H1 (cell line): ENCODE data around the gene SPATA4. TPM values are rescaled to one million over a fixed set of nuclear protein-coding genes. Genes with fewer than 3 reads are reported as not detected.

ENCODE experiments used
- CTCF ChIA-PET: fragments of 300-600 bp; sonication (Branson Sonifier 250); formaldehyde crosslinking; loops from one replicate; lab custom pipeline; 2021; ENCODE audit not compliant: partially characterized antibody; lab: Charles Lee
- POLR2A ChIA-PET: fragments of 300-600 bp; sonication (Branson Sonifier 250); formaldehyde crosslinking; loops from one replicate; lab custom pipeline; 2021; ENCODE audit warnings: inconsistent platforms; ENCODE audit not compliant: partially characterized antibody; lab: Charles Lee
- DNase-seq, 2 experiments: peaks; one replicate each; pipeline versions ENCODE4 v3.0.0 to v3.0.0-alpha.2; 2010 to 2022; ENCODE audit warnings: low spot score in 2 of 2, low read depth in 1 of 2, mixed read lengths in 1 of 2
- FAIRE-seq: peaks from 2 replicates; lab custom pipeline; 2011; peaks lifted over from hg19 to GRCh38; lab: Jason Lieb, UNC
- H2AFZ ChIP-seq: 2 replicates; pipeline ENCODE4 v1.8.1; 2012; ENCODE audit warnings: low read length, inconsistent platforms
- H2AK5ac ChIP-seq: 2 replicates; pipeline ENCODE4 v1.6.1; 2013; ENCODE audit warnings: low read depth, low read length
- H2BK120ac ChIP-seq: replicated peaks from 2 replicates; pipeline ENCODE3; 2013; ENCODE audit warnings: low read depth, low read length, inconsistent platforms
- H2BK12ac ChIP-seq: 2 replicates; pipeline ENCODE4 v1.6.1; 2013; ENCODE audit warnings: low read depth, low read length
- H2BK15ac ChIP-seq: 2 replicates; pipeline ENCODE4 v1.6.1; 2013; ENCODE audit warnings: low read length
- H2BK20ac ChIP-seq: 2 replicates; pipeline ENCODE4 v1.6.1; 2013; ENCODE audit warnings: low read length
- H2BK5ac ChIP-seq: 2 replicates; pipeline ENCODE4 v1.6.1; 2013; ENCODE audit warnings: low read depth, low read length
- H3K14ac ChIP-seq: 2 replicates; pipeline ENCODE4 v1.6.1; 2013; ENCODE audit warnings: inconsistent platforms; ENCODE audit not compliant: insufficient read length
- H3K18ac ChIP-seq: 2 replicates; pipeline ENCODE4 v1.6.1; 2013; ENCODE audit warnings: low read length; ENCODE audit errors: extremely low read depth
- H3K23ac ChIP-seq: 2 replicates; pipeline ENCODE4 v1.6.1; 2013; ENCODE audit warnings: inconsistent platforms; ENCODE audit not compliant: insufficient read length
- H3K23me2 ChIP-seq: 2 replicates; pipeline ENCODE4 v1.6.1; 2013; ENCODE audit warnings: low read depth, low read length
- H3K27ac ChIP-seq: 2 replicates; pipeline ENCODE4 v1.6.1; 2011; ENCODE audit warnings: low read depth, low read length, inconsistent platforms
- H3K27me3 ChIP-seq, 4 experiments: replicated peaks in 1 of 4; 1 replicate in 1 of 4; 2 replicates in 3 of 4; pipeline versions ENCODE4 v1.6.1 to v1.8.1; 2011 to 2013; ENCODE audit warnings: low read length in 3 of 4, mild to moderate bottlenecking in 3 of 4, inconsistent platforms in 2 of 4, mixed read lengths in 2 of 4, moderate library complexity in 1 of 4; ENCODE audit not compliant: control insufficient read depth in 3 of 4, insufficient read depth in 3 of 4; ENCODE audit errors: extremely low read depth in 1 of 4
- H3K36me3 ChIP-seq, 4 experiments: 2 replicates each; pipeline versions ENCODE4 v1.6.1 to v1.8.1; 2011 to 2013; ENCODE audit warnings: mild to moderate bottlenecking in 4 of 4, low read length in 3 of 4, moderate library complexity in 2 of 4, control low read depth in 1 of 4, inconsistent platforms in 1 of 4; ENCODE audit not compliant: insufficient read depth in 4 of 4, control insufficient read depth in 2 of 4
- H3K4ac ChIP-seq: replicated peaks from 2 replicates; pipeline ENCODE3; 2013; ENCODE audit warnings: low read length, low read depth, mixed read lengths, inconsistent platforms; ENCODE audit not compliant: insufficient read length
- H3K4me1 ChIP-seq, 4 experiments: replicated peaks in 1 of 4; 1 replicate in 1 of 4; 2 replicates in 3 of 4; pipeline versions ENCODE4 v1.6.1 to v1.8.1; 2011 to 2013; ENCODE audit warnings: low read length in 3 of 4, inconsistent platforms in 2 of 4, mixed read lengths in 1 of 4; ENCODE audit not compliant: insufficient read depth in 4 of 4, control insufficient read depth in 3 of 4
- H3K4me2 ChIP-seq, 2 experiments: 2 replicates each; pipeline versions ENCODE4 v1.6.1 to v1.8.1; 2011 to 2013; ENCODE audit warnings: low read depth in 2 of 2, low read length in 2 of 2, control low read depth in 1 of 2, inconsistent platforms in 1 of 2, mild to moderate bottlenecking in 1 of 2; ENCODE audit not compliant: insufficient read depth in 1 of 2
- H3K4me3 ChIP-seq, 4 experiments: fragments of 200-600, 300-600 bp in 1 of 4; sonication (generic), shearing (Covaris generic), sonication (Bioruptor Twin) in 1 of 4; 2 replicates each; pipeline versions ENCODE4 v1.5.1 to v1.8.1; 2011 to 2016; ENCODE audit warnings: low read length in 4 of 4, low read depth in 3 of 4, control low read depth in 2 of 4, inconsistent platforms in 2 of 4, mild to moderate bottlenecking in 2 of 4, mixed read lengths in 1 of 4, moderate library complexity in 1 of 4; ENCODE audit not compliant: insufficient read depth in 2 of 4; ENCODE audit errors: extremely low read depth in 1 of 4
- H3K56ac ChIP-seq: replicated peaks from 2 replicates; pipeline ENCODE3; 2013; ENCODE audit warnings: low read depth, mild to moderate bottlenecking, mixed read lengths, low read length, inconsistent platforms; ENCODE audit not compliant: insufficient read length
- H3K79me1 ChIP-seq: 2 replicates; pipeline ENCODE4 v1.6.1; 2013; ENCODE audit warnings: low read depth, low read length, control low read depth
- H3K79me2 ChIP-seq, 2 experiments: 2 replicates each; pipeline versions ENCODE4 v1.6.1 to v1.8.1; 2012 to 2013; ENCODE audit warnings: low read length in 2 of 2, mild to moderate bottlenecking in 2 of 2, inconsistent platforms in 1 of 2; ENCODE audit not compliant: insufficient read depth in 2 of 2, control insufficient read depth in 1 of 2
- H3K9ac ChIP-seq, 4 experiments: replicated peaks in 1 of 4; 1 replicate in 1 of 4; 2 replicates in 3 of 4; pipeline versions ENCODE4 v1.6.1 to v1.8.1; 2011 to 2013; ENCODE audit warnings: low read depth in 3 of 4, low read length in 3 of 4, control low read depth in 2 of 4, mild to moderate bottlenecking in 2 of 4, moderate library complexity in 2 of 4, inconsistent platforms in 1 of 4; ENCODE audit errors: extremely low read depth in 1 of 4
- H3K9me3 ChIP-seq, 2 experiments: 2 replicates each; pipeline versions ENCODE4 v1.6.1 to v1.8.1; 2012 to 2013; ENCODE audit warnings: mild to moderate bottlenecking in 2 of 2, moderate library complexity in 2 of 2, control low read depth in 1 of 2, inconsistent platforms in 1 of 2, low read depth in 1 of 2, low read length in 1 of 2, mixed read lengths in 1 of 2; ENCODE audit not compliant: insufficient read depth in 2 of 2
- H4K20me1 ChIP-seq, 2 experiments: replicated peaks in 1 of 2; 2 replicates each; pipeline versions ENCODE3 to v1.8.1; 2011 to 2013; ENCODE audit warnings: inconsistent platforms in 2 of 2, low read length in 2 of 2, mild to moderate bottlenecking in 1 of 2; ENCODE audit not compliant: insufficient read depth in 2 of 2, control insufficient read depth in 1 of 2
- H4K5ac ChIP-seq: 2 replicates; pipeline ENCODE4 v1.6.1; 2013; ENCODE audit warnings: low read length, low read depth, mixed read lengths, inconsistent platforms; ENCODE audit not compliant: insufficient read length
- H4K8ac ChIP-seq: 2 replicates; pipeline ENCODE4 v1.8.0; 2013; ENCODE audit warnings: mild to moderate bottlenecking, moderate library complexity, low read length, inconsistent platforms; ENCODE audit not compliant: insufficient read depth; ENCODE audit errors: extremely low read depth
- H4K91ac ChIP-seq: replicated peaks from 2 replicates; pipeline ENCODE3; 2013; ENCODE audit warnings: low read length, mixed read lengths, inconsistent platforms; ENCODE audit not compliant: insufficient read length
- CHD2 ChIP-seq: IDR thresholded peaks from 2 replicates; pipeline ENCODE4 v1.6.1; 2012; ENCODE audit warnings: low read length, improper control_type of control experiment
- CTBP2 ChIP-seq: IDR thresholded peaks from 2 replicates; pipeline ENCODE4 v1.7.0; 2011; ENCODE audit warnings: borderline replicate concordance, mild to moderate bottlenecking, moderate library complexity, mixed read lengths, low read length; ENCODE audit not compliant: insufficient read depth, insufficient read length
- GTF2F1 ChIP-seq: IDR thresholded peaks from 2 replicates; pipeline ENCODE4 v1.6.1; 2012; ENCODE audit warnings: low read depth, low read length, improper control_type of control experiment, borderline replicate concordance
- NANOG ChIP-seq: IDR thresholded peaks from 2 replicates; pipeline ENCODE4 v1.6.1; 2011; ENCODE audit warnings: low read length, low read depth, mild to moderate bottlenecking, inconsistent platforms; ENCODE audit not compliant: insufficient read depth, poor library complexity, severe bottlenecking
- TEAD4 ChIP-seq: IDR thresholded peaks from 2 replicates; pipeline ENCODE4 v1.6.1; 2012; ENCODE audit warnings: low read depth, low read length, inconsistent platforms, mixed read lengths
- WGBS, 2 experiments: shearing (Covaris generic) in 1 of 2; methylation state at CpG; one replicate each; pipeline versions ENCODE4 v1.1.6 to v1.1.7; 2013 to 2015; ENCODE audit warnings: low lambda C conversion rate in 2 of 2, mixed read lengths in 2 of 2, inconsistent platforms in 1 of 2, low coverage in 1 of 2, missing lambda C conversion rate in 1 of 2; ENCODE audit not compliant: insufficient replicate concordance in 2 of 2, insufficient coverage in 1 of 2, insufficient read length in 1 of 2; ENCODE audit errors: extremely low coverage in 1 of 2, missing lambda C conversion rate in 1 of 2; 5-methylcytosine and 5-hydroxymethylcytosine counted together
- polyA plus RNA-seq, 7 experiments: library from polyadenylated mRNA; depleted of rRNA in 3 of 7; stranded (reverse) in 5 of 7; unstranded in 2 of 7; fragments of >200 nt in 5 of 7; fragments of 200-250 nt in 2 of 7; gene quantifications; 1 replicate in 5 of 7; 2 replicates in 1 of 7; 4 replicates in 1 of 7; pipeline versions ENCODE4 v1.2.1 to v1.2.3, GENCODE V29; 2011 to 2013; ENCODE audit warnings: missing spikeins in 2 of 7, mixed read lengths in 2 of 7
- total RNA-seq: library from RNA; stranded (reverse); fragmentation: NEBNext Ultra II Directional; extraction: Animal tissue kit (Norgen Biotek cat#: 25700); gene quantifications from 2 replicates; pipeline ENCODE4 v1.2.1, GENCODE V29; 2021

Gene SPATA4
- total and polyA plus RNA-seq, 2 of the 8 experiments (the other 6 are each of a cell fraction or from before 2014, with no cell fraction given), result not detected

DNA sequence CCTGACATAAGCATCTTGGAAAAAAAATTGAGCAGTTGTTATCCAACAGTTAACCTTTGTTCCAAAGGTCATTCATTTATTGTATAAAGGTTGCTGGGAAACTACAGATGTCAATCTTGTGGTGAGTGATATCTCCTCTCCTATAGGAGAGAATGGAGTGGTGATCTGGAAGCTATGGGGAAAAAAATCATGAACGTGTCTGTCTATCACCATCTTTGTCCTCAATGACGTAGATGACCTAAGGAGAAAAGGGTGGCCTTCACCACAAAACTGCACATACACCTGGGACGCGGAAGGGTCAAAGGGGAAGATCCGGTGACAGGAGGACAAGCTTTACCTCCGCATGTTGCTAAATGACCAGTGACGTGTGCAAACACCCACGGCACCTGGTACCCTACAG lies 46.3 kb upstream of the SPATA4 start:
- Histone ChIP-seq H3K9me3 (no peaks in the 10 kb centered on the region), H2BK120ac (no peak overlapping the region), H4K91ac (no peak overlapping the region), H3K56ac (no peak overlapping the region), H3K23me2 (no peaks in the 10 kb centered on the region), H3K4me2 (no peak overlapping the region), H2BK15ac (no peak overlapping the region), H2BK20ac (no peak overlapping the region), H4K5ac (no peak overlapping the region), H3K4ac (no peak overlapping the region), H3K4me1 (no peaks in the 10 kb centered on the region), H3K14ac (no peak overlapping the region), H3K4me3 (no peak overlapping the region), H2BK12ac (no peak overlapping the region), H2AK5ac (no peak overlapping the region), H3K36me3 (no peaks in the 10 kb centered on the region; a peak in 1 of 8 replicates), H2BK5ac (no peak overlapping the region), H3K9ac (no peak overlapping the region), H3K79me1 (no peaks in the 10 kb centered on the region), H2AFZ (peak overlapping the region; percentile 23; the same call in 1 of the 2 replicates), H4K8ac (no peak overlapping the region), H3K18ac (no peak overlapping the region), H4K20me1 (no peaks in the 10 kb centered on the region), H3K23ac (no peak overlapping the region), H3K27me3 (peaks cover 0 to 3% (median 0%) of the 10 kb centered on the region in 4 experiments; a peak in 1 of 7 replicates), H3K79me2 (no peaks in the 10 kb centered on the region), H3K27ac (no peak overlapping the region)
- TF ChIP-seq GTF2F1, result no peak
- no peak for TF ChIP-seq TEAD4
- TF ChIP-seq CHD2, result no peak
- no peak for TF ChIP-seq NANOG
- TF ChIP-seq CTBP2, result no peak
- 86% methylated on average over 8 of the region's 8 CpGs; no CpG with 5 or more reads in 1 of the 2 experiments for WGBS, 2 experiments
- DNase-seq, result no peak
- ChIA-PET CTCF (no interaction called here), POLR2A (no interaction called here)
- FAIRE-seq, result no peak
